ENCODE measurements around the gene TUBGCP3. TPM values are rescaled to one million over a fixed set of nuclear protein-coding genes. Genes with fewer than 3 reads are reported as not detected.

Gene TUBGCP3
- total RNA-seq, 2 donors from 2014 or later: 18.6 to 19.5 TPM

DNA sequence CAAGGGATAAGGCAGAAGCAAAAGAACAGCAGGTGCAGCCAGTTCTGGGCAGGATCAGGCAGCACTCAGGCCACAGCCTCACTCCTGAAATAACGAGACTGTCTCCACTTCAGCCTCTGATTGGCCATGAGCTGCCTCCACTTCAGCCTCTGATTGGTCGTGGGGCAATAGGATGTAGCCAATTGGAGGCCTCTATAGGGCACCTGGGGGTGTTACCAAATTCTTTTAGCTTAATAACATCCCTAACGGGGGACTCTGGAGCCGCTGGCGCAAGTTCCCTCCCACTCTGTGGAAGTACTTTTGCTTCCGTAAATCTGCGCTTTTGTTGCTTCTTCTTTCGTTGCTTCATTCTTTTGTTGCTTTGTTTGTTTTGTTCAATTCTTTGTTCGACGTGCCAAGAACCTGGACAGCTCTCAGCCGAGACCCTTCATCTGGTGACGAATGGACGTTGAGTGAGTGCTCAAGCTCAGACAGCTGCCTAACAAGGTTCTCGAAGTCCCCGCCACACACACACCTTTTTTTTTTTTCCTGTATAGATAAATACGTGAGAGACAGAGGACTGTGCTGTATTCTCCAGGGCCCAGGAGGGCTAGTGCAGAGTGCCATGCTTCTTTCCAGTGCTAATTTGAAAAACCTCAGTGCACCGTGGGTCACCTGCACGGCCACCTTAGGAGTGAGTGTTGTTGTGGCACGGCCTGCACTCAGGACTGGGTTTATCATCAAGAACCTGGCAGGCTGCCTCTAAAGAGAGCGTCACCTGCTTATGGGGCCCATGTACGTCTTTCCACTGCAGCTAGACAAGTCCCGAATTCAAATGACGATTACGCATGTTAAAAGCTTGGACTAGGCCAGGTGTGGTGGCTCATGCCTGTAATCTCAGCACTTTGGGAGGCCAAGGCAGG lies 32.0 kb upstream of the TUBGCP3 start:
- intact Hi-C loops (cut with DNase I): loop anchor here in 1 of 2 donors (10.0 kb wide), 1 partner anchor 255 kb away; no protein-coding TSS in a partner anchor
- ATAC-seq (peak in 1 of 2 donors; percentile 71), DNase-seq (no peak)

DNA sequence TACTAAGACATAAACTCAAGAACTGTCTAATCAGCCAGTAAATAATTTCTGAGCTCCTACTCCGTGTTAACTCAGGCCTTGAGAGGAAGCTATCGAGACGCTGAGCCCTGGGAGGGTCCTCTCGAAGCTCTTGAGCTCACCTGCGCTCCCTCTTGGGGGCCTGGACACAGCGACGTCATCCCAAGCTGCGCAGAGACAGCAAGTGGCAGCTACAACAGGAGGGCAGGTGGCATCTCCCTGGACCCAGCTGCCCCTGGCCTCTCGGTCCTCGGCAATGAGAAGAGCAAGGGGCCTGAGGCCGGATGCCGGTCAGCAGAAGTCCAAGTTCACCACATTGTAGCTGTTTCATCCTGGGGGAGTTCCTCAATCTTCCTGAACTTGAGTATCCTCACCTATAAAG lies 30.5 kb upstream of the TUBGCP3 start:
- intact Hi-C loops (cut with DNase I): loop anchor here in 1 of 2 donors (10.0 kb wide), 1 partner anchor 256 kb away; no protein-coding TSS in a partner anchor
- ATAC-seq (no peak), DNase-seq (no peak)

DNA sequence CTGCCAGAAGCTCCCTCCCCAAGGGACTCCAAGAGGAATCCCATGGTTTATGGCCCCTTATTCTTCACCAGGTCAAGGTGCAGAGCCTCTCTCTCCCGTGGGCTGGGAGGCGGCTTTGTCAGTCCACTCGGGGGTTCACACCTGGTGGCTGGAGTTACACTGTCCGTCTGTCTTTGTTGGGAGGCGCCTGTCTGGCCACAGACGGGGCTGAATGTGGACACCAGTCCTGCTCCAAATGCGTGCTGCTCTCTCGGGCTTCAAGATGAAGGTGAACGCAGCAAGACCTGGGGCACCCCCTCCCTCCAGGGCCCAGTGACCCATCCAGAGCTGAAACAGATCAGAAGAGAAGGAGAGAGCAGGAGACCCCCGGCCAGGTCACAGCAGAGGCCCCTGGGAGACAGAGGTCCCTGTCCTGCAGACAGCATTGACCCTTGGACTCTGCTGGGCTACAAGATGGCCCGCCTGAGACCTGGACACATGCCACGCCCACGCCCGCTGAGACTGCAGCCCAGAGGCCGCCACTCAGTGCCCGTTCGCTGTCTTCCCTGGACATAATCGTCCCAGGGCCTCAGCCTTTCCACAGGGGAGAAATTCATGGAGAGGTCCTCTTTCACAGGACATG lies 29.9 kb upstream of the TUBGCP3 start:
- DNase-seq (no peak), ATAC-seq (no peak)

DNA sequence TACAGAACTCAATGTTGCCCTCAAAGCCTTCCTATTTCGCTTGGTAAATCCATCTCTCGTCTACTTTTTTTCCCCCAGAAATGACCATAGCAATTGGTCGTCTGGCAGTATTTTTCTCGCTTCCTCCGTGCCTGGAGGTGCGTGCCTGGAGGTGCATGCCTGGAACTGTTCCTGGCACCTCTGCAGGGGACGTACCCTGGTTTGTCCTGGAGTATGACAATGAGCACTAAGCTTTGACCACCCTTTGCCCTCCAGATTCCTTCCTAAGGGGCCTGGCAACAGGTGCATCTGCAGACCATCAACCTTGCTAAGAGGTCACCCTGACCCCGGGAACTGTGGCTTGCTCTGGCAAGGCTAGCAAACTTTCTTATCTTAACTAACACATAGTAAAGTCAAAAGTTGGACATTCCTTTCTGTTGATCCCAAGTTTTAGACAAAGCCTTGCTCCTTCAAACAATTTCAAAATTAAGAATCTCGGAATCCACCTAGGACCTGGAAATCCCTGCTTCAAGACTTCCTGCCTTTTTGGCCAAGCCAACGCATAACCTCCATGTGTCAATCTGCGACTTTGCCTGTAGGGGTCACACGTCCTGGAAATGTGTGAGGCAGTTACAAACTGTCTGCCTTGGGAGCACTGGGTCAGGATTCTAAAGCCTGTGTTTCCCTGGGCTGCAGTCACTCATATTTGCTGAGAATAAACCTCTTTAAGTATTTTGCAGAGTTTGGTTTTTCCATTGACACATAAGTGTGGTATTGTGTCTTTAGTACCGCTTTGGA lies 28.8 kb upstream of the TUBGCP3 start:
- DNase-seq (no peak), ATAC-seq (peak; percentile 50 to 65)
- intact Hi-C loops (cut with DNase I): loop anchor here in 1 of 2 donors (10.0 kb wide), 1 partner anchor 258 kb away; no protein-coding TSS in a partner anchor

More for the DNA sequence above, 29.9 kb upstream of the TUBGCP3 start:
- intact Hi-C loops (cut with DNase I): loop anchor here in 1 of 2 donors (10.0 kb wide), 1 partner anchor 257 kb away; no protein-coding TSS in a partner anchor

DNA sequence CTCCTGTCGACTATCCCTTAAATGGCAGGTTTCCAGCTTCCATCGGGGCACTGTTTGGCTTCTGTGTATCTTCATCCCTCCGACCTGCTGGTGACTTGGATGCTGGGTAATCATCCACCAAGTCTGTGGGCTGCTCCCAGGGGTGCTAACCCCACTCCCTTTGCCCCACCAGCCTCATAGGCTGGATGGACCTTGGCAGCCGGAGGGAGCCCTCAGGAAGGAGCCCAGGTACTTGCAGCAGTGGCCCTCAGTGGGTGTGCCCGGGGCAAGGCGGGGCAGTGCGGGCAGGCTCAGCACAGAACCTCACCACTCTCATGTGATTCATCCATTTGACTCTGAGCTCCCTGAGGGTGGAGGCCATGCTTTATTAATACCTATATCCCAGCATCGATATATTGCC lies 27.4 kb upstream of the TUBGCP3 start:
- intact Hi-C loops (cut with DNase I): loop anchor here in 1 of 2 donors (10.0 kb wide), 1 partner anchor 259 kb away; no protein-coding TSS in a partner anchor
- ATAC-seq (no peak), DNase-seq (no peak)

DNA sequence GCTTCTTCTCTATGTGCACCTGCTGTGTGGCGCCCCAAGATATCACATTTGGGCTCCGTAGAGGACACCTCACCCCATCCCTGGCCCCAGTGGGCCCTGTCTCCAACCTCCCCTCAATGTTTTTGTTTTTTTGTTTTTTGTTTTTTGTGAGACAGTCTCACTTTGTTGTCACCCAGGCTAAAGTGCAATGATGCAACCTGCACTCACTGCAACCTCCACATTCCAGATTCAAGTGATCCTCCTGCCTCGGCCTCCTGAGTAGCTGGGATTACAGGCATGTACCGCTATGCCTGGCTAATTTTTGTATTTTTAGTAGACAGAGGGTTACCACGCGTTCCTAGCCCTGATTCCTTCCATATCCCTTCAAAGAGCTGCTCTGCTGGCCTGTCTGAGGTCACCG lies 26.9 kb upstream of the TUBGCP3 start:
- intact Hi-C loops (cut with DNase I): loop anchor here in 1 of 2 donors (10.0 kb wide), 1 partner anchor 260 kb away; no protein-coding TSS in a partner anchor
- DNase-seq (no peak), ATAC-seq (no peak)

DNA sequence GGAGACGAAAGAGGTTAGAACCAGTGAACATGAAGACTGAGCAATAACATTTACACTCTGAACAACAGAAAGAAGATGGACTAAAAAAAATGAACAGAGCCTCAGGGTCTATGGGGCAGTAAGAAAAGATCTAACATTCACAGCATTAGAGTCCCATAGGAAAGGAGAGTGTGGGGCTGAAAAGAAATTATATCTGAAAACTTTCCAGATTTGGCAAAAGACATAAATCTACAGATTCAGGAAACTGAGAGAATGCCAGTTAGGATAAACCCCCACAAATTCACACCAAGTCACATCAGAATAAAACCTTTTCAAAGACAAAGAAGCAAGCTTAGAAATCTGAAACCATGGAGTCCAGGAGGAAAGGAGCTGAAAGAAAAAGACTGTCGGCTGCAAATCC lies 20.3 kb upstream of the TUBGCP3 start:
- ATAC-seq (no peak), DNase-seq (no peak)
- intact Hi-C loops (cut with DNase I): loop anchor here in 1 of 2 donors (10.0 kb wide), 1 partner anchor 1133 kb away; no protein-coding TSS in a partner anchor

DNA sequence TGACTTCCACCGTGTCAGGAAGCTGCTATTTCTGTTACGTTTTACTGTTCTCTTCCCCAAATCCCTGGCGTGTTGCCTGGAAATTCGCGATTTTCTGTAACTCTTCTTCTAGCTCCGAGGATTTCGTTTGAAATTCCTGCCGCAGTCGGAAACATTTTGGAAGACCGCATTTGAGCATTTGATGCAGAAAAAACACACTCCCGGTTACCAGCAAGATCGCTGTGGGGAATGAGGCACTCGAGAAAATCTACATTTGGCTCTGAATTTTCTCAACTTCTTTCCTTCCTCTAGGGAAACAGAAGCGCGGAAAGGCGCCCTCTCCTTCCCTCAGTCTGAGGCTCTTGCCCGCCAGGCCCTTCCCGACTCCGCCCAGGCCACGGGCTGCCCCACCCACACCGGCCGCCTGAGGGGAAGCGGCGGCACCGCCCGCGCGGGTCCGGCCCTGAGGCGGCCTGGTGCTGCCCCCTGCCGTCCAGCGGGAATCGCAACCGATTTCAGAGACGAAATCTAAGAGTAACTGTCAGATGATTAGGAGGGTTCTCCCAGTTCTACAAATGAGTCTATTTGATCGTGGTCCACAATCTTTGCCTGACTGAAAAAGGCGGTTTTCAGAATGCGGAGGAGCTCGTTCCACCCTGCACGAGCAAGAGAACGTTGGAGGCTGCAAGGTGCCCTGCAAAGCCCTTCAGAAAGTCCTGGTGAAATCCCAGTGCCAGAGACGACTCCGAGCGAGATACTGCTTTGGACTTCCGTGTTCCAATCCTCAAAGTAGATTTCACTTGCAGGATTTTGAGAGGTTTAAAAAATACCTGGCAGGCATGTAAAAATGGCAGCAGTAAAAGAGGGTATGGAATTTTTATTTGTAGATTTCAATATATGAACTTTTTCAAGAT lies 18.4 kb upstream of the TUBGCP3 start:
- intact Hi-C loops (cut with DNase I): loop anchor here in 1 of 2 donors (10.0 kb wide), 1 partner anchor 1132 kb away; no protein-coding TSS in a partner anchor
- DNase-seq (peak; percentile 95), ATAC-seq (peak; percentile 100)

DNA sequence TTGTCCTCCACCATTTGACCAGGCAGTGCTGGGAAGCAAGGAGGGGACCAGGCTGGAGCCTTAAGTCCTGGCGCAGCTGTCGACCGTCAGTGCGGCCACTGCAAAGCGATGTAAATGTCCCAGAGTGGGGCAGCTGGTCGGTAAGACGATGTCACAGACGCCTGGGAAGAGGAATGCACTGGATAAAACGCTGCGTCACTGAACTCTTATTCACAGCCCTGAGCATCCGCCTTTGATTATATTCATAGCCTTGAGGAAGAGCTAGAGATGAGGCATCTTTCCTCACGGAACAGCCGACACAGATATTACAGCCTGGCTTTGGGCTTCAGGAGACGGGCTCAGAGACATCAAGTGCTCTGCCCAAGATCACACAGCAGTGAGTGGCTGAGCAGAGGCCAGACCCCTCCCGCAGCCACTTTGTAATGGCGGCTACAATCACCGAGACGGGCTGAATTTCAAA lies 17.6 kb upstream of the TUBGCP3 start:
- ATAC-seq (peak in 1 of 2 donors; percentile 30), DNase-seq (no peak)
- intact Hi-C loops (cut with DNase I): loop anchor here in 1 of 2 donors (10.0 kb wide), 1 partner anchor 1131 kb away; no protein-coding TSS in a partner anchor

DNA sequence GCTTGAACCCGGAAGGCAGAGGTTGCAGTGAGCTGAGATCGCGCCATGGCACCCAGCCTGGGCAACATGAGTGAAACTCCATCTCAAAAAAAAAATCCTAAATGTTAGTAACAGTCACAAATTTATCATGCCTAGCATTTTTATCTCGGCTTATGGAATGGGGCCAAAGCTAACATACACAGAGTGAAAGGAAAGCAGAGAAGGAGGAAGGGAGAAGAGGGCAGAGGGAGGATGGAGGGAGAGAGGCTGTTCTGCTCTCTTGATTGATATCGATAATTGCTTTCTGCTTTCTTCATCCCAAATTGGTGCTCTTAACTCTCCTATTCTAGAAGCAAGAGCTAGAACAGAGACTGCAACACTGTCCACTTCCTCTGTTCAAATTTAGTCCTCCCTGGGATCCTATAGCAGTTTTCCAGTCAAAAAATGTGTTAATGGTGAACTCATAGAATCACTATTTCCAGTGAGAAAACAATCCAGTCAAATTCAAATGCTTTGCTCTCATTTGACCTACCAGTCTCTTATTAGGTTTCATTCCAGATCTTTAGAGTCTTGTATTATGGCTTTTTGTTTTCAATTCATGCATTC lies 15.8 kb upstream of the TUBGCP3 start:
- DNase-seq (no peak), ATAC-seq (no peak)
- intact Hi-C loops (cut with DNase I): loop anchor here in 1 of 2 donors (10.0 kb wide), 1 partner anchor 1129 kb away; no protein-coding TSS in a partner anchor

DNA sequence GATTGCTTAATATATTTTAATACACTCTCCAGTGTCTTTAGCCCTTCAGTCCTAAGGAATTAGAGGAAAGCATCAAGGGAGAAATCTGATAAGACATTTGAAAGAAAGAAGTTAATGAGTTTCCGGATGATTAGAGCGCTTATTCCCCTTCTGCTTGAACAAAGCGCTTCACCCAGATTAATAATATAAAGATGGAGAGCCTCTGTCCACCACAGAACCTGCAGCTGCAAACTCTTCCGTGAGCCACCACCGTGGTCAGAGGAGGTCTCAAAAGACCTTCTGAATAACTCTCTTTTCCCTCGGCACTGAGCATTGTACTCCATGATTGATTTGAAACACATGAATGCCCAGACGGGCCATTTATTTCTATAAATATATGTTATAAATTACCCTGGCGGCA lies 14.2 kb upstream of the TUBGCP3 start:
- no peak for DNase-seq
- intact Hi-C loops (cut with DNase I): loop anchor here in 1 of 2 donors (10.0 kb wide), 1 partner anchor 1127 kb away; no protein-coding TSS in a partner anchor
- ATAC-seq: no peak

DNA sequence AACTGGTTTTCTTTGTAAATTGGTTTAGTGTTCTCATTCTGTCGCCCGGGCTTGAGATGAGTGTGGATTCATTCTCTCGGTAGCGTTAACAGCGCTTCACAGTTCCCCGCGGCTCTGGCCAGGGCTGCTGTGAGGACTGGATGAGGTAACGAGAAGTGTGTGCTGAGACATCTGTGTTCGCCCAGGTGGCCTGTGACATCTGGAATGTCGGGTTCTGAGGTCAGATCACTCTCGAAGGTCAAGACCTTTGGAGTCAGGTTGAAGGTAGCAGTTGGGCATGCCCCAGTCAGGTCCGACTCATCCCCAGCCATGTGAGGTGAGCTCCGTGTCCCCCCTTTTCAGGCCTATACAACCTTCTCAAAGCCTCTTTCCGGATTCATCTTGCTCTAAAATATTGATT lies 13.4 kb upstream of the TUBGCP3 start:
- intact Hi-C loops (cut with DNase I): loop anchor here in 1 of 2 donors (10.0 kb wide), 1 partner anchor 1127 kb away; no protein-coding TSS in a partner anchor
- DNase-seq (no peak), ATAC-seq (no peak)

DNA sequence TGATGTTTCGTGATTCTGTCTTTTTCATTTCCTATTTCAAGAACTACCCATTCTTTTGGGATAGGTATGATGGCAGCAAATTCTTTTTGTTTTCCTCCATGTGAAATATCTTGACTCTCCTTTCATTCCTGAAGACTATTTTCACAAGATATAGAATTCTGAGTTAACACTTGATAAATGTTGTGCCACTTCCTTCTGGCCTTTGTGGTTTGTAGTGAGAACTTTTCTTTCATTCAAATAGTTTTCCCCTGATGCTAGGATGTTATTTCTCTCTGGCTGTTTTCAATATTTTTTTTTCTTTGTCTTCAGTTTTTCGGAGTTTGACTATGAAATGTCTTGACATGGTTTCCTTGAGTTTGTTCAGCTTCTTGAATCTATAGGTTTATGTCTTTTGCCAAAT lies 8.3 kb upstream of the TUBGCP3 start:
- no peak for ATAC-seq
- intact Hi-C loops (cut with DNase I): no loop called here

DNA sequence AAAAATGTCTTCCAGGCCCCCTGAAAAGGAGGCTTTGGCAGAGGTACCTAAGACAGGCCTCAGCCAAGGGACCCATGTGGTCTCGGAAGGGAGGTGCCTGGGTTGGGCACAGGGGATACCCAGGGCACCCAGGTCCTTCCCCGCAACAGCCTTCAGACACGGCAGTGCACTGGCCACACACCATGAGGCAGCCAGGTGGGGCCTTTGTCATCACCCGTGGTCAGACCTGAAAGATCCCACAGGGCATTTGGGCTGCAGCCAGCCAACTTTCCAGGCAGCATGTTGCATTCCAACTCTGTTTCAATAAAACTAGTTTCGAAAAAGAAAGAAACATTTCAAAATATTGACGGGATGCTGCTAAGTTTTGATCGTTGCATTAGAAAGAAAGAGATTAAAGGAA lies 4.7 kb upstream of the TUBGCP3 start:
- intact Hi-C loops (cut with DNase I): no loop called here
- no peak for ATAC-seq
- DNase-seq: no peak

More for the DNA sequence above, 8.3 kb upstream of the TUBGCP3 start:
- no peak for DNase-seq

DNA sequence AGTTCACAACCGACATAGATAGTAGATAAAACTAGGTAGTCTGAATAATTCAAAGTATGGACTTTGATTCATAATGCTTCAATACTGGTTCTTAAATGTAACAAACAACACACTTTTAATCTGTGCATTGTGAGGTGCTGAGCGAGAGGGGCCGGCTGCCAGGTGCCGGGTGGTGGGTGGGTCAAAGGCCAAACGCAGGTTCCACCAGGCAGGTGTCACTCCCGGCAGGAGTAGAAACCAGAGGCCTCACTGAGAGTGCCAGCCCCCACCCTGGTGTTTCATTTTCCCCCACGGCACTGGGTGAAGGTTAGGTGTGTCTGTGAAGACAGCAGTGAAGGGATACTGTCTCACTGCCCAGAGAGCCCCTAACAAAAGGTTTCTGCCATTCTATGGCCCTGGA lies 4.2 kb upstream of the TUBGCP3 start:
- DNase-seq (no peak), ATAC-seq (no peak)
- intact Hi-C loops (cut with DNase I): no loop called here

DNA sequence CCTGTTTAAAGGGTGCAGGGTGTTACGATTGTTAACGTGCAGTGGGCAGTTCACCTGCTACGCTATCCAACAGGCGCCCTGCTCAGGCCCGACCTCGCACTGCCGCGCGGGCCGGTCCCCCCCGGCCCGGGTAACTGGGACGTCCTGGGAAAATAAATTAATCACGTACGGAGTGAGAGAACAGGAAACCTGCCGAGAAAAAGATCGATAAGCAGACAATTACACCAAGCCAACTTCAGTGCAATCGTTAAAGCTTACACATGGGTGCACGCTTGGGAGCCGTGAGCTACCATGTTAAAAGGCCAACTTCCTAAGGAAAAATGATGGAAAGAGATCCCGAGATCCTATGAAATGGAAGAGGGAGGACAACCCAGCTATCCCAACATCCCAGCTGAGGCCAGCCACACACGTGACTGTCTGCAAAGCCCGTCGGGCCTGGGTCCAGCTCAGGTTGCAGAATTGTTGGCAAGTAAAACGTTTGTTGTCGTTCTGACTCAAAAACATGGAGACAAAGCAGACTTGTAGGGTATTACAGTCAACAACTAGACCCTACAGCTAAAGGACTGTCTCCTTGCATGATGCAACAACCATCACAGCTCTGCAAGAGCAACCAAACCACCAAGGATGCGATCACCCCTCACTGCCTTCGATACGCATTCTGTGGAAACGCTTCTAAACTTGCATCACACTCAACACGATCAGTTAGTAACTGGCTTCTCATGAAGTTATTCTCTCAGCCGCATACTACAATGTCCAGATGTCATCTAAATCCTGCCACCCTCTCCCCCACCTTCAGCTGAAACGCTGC lies 741 bp upstream of the TUBGCP3 start:
- intact Hi-C loops (cut with DNase I): no loop called here
- DNase-seq (no peak), ATAC-seq (no peak)

All from left cardiac atrium (tissue), 4 donors.